ENCODE data around the gene SPOPL.
"Not testable (repeated sequence)": the region's sequence is repeated elsewhere in the genome, so short reads cannot be mapped to it uniquely, and the experiment has no call there.

Gene SPOPL

DNA sequence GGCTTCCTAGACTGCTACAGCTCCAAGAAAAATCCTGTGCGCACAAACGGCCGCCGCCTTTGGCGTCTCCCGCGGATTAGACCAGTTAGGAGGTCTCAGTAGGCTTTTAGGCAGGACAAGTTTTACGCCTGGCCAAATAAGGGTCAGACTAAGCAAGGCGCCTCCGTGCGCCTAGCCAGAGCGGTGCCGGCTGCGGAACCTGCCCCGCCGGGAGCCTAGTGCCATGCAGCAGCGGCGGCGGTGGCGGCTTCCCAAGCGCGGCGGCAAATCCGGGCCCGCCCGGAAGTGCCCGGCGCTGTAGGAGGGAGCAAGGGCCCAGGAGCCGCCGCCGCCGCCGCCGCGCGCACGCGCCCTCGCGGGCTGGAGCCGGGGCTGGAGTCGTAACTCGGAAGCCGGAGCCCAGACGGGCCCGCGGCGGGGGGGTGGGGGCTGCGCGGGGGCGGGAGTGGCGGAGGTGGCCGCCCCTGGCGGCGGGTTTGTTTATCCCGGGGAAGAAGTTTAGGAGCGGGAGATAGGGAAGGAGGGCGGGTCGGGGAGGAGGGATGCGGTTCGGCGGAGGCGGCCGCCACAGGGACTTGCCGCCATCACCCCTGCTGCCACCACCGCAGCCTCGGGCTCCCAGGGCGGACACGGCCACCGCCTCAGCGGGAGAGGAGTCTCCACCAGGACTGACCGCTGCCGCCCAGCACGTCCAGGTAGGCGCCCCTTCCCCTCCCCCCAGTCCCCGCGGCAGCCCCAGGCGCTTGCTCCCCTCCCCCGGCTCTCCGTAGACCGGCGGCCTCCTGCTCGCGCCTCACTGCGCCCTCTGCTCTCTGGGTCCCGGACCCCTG lies at the start of gene SPOPL:
SPOPL (plus strand) TSS at position 346 of the 830 bp plus-strand sequence. CDS start 48,447 bp downstream, outside the sequence.
- DNase-seq (ENCODE audit: insufficient read length, low spot score) = peak; percentile 75
- TF ChIP-seq, protein P1, sequence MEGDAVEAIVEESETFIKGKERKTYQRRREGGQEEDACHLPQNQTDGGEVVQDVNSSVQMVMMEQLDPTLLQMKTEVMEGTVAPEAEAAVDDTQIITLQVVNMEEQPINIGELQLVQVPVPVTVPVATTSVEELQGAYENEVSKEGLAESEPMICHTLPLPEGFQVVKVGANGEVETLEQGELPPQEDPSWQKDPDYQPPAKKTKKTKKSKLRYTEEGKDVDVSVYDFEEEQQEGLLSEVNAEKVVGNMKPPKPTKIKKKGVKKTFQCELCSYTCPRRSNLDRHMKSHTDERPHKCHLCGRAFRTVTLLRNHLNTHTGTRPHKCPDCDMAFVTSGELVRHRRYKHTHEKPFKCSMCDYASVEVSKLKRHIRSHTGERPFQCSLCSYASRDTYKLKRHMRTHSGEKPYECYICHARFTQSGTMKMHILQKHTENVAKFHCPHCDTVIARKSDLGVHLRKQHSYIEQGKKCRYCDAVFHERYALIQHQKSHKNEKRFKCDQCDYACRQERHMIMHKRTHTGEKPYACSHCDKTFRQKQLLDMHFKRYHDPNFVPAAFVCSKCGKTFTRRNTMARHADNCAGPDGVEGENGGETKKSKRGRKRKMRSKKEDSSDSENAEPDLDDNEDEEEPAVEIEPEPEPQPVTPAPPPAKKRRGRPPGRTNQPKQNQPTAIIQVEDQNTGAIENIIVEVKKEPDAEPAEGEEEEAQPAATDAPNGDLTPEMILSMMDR (IDR thresholded peaks at IDR 0.05; ENCODE audit: insufficient read depth, missing control alignments) = no peak
- no peak for FAIRE-seq

DNA sequence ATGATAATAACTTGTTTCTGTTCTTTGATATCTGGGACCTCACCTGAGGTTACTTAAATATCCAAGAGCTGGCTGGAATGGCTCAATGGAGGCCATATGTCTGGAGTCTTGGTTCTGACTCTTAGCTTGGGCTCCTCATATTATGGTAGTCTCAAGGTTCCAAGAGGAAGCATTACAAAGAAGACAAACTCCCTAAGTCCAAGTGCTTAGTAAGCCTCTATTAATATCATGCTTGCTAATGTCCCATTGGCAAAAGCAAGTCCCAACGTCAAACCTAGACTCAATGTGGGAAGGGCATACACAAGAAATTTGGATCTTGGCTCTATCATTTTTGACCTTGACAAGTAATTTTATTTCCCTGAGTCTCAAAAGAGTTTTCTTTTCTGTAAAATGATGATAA lies 49.2 kb upstream of the SPOPL start:
- no peak for DNase-seq (ENCODE audit: insufficient read length, low spot score)
- no peak for FAIRE-seq
- TF ChIP-seq, protein P1 (IDR thresholded peaks at IDR 0.05; ENCODE audit: insufficient read depth, missing control alignments) = no peak

DNA sequence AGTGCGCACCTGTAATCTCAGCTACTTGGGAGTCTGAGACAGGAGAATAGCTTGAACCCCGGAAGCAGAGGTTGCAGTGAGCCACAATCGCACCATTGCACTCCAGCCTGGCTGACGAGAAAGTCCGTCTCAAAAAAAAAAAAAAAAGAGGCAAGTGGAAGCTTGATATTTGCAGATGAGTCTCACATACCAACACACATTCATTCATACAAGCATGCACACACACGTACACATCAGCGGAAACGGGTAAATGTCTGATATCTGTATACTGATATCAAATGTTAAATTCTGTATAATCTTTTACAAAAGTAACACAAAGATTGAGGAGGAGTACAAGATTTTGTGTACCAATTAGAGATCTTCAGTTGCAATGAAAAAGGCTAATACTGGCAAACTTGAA lies 47.8 kb upstream of the SPOPL start:
- DNase-seq (ENCODE audit: insufficient read length, low spot score) (no peak), FAIRE-seq (no peak)
- TF ChIP-seq, protein P1 (IDR thresholded peaks at IDR 0.05; ENCODE audit: insufficient read depth, missing control alignments) = no peak

DNA sequence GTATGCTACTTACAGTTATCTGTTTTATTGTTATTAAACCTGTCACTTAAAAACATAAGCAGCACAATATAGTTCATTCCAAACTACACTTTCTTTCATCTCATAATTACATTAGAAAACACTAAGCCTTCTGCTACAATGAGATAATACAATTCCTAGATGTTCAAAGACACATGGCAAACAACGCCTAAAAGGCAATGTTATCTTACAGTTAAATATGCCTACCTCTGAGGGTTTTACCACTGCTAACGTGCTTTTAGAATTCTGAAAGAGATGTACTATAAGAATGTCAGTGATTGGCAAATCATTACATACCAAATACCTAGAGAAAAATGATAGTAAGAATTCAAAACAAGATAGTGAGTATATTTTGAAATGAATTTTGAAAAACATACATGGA lies 46.8 kb upstream of the SPOPL start:
- TF ChIP-seq, protein P1 (IDR thresholded peaks at IDR 0.05; ENCODE audit: insufficient read depth, missing control alignments) = no peak
- DNase-seq (ENCODE audit: insufficient read length, low spot score) (no peak), FAIRE-seq (peak; percentile 41)

DNA sequence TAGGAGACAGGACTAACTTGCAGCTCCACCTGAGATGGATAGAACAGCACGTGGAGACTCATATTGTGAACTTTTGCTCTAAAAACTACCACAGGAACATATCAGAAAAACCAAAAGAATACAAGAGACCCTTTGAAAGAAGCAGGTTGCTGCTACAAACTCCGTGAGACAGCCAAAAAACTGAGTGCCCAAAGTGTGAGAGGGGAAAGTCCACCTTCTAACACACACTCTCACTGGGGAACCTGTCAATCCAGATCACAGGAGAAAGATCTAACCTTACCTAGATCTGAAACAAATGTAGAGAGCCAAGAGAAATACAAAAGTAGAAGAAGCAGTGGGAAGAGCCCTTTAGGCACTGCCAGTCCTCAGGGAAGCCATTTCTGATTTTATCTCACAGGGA lies 46.3 kb upstream of the SPOPL start:
- TF ChIP-seq, protein P1 (IDR thresholded peaks at IDR 0.05; ENCODE audit: insufficient read depth, missing control alignments) = no peak
- DNase-seq (ENCODE audit: insufficient read length, low spot score) (no peak), FAIRE-seq (no peak)

DNA sequence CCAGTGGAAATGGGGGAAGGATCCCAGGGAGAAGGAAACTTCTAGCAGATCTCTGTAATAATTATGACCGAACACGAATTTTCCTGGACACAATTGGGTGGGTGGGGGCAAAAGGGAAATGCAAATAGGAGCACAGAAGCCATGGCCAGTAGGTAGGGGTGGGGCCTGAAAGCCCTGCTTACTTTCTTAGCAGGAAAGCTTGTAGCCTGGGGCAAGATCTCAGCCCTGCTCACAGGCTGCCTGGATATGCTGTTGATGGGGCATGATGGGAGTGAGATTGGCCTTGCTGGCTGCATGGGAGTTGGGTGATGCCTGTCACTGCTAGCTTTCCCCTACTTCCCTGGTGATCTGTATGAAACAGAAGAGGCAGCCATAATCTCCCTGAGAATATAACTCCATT lies 45.9 kb upstream of the SPOPL start:
- DNase-seq (ENCODE audit: insufficient read length, low spot score) (no peak), FAIRE-seq (no peak)
- TF ChIP-seq, protein P1 (IDR thresholded peaks at IDR 0.05; ENCODE audit: insufficient read depth, missing control alignments) = no peak

DNA sequence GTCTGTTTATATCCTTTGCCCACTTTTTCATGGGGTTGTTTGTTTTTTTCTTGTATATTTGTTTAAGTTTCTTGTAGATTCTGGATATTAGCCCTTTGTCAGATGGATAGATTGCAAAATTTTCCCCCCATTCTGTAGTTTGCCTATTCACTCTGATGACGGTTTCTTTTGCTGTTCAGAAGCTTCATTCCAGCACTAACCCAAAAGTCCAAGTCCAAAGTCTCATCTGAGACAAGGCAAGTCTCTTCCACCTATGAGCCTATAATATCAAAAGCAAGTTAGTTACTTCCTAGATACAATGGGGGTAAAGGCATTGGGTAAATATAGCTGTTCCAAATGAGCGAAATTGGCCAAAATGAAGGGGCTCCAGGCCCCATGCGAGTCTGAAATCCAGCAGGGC lies 38.9 kb upstream of the SPOPL start:
- not testable (repeated sequence) for DNase-seq (ENCODE audit: insufficient read length, low spot score); FAIRE-seq

Measured in D721Med (cell line).